ENCODE data around the gene FGF21. TPM values are rescaled to one million over a fixed set of nuclear protein-coding genes. Genes with fewer than 3 reads are reported as not detected.

Gene FGF21
- total and polyA plus RNA-seq, 2 donors (not counting 3 experiments of a cell fraction or from before 2014, with no cell fraction given) = not detected

DNA sequence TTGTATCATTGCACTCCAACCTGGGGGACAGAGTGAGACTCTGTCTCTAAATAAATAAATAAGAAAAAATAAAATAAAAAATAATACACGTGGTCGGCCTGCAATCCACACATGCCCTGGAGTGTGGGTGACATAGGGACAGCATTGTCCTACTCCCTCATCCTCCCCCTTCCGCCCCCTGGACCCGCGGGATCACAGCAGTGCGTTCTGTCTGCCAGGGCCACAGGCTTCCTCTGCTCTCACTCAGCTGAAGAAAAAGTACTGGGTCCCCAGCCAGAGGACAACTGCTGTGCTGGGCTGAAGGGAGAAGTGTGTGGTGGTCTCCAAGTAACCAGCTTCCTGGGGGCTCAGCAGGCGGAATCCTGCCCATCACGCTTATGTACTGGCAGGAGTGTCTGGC, 49.2 kb downstream of the FGF21 start:
- no peak overlapping the region for H3K27ac ChIP-seq (ENCODE audit: insufficient read depth, low read depth, low read length)
- no peak for TF ChIP-seq MYC (IDR thresholded peaks at IDR 0.05; ENCODE audit: low read depth, low read length)
- TF ChIP-seq, protein P1, sequence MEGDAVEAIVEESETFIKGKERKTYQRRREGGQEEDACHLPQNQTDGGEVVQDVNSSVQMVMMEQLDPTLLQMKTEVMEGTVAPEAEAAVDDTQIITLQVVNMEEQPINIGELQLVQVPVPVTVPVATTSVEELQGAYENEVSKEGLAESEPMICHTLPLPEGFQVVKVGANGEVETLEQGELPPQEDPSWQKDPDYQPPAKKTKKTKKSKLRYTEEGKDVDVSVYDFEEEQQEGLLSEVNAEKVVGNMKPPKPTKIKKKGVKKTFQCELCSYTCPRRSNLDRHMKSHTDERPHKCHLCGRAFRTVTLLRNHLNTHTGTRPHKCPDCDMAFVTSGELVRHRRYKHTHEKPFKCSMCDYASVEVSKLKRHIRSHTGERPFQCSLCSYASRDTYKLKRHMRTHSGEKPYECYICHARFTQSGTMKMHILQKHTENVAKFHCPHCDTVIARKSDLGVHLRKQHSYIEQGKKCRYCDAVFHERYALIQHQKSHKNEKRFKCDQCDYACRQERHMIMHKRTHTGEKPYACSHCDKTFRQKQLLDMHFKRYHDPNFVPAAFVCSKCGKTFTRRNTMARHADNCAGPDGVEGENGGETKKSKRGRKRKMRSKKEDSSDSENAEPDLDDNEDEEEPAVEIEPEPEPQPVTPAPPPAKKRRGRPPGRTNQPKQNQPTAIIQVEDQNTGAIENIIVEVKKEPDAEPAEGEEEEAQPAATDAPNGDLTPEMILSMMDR (IDR thresholded peaks at IDR 0.05; ENCODE audit: extremely low read depth in 1 of 2, insufficient read depth in 1 of 2, low read depth in 1 of 2, low read length in 2 of 2) = no peak
- no peak for TF ChIP-seq POLR2AphosphoS5 (IDR thresholded peaks at IDR 0.05; ENCODE audit: insufficient read depth, low read depth, low read length)
- TF ChIP-seq POLR2A (IDR thresholded peaks at IDR 0.05; ENCODE audit: low read depth, low read length) = no peak
- no peak for TF ChIP-seq FOS (IDR thresholded peaks at IDR 0.05; ENCODE audit: borderline replicate concordance, insufficient read depth, low read length)
- no peak for TF ChIP-seq GATA2 (IDR thresholded peaks at IDR 0.05; ENCODE audit: insufficient read depth, insufficient read length, low read depth, low read length)
- TF ChIP-seq JUN (IDR thresholded peaks at IDR 0.05; ENCODE audit: borderline replicate concordance, insufficient read depth, insufficient read length, low read depth) = no peak
- TF ChIP-seq EZH2 (IDR thresholded peaks at IDR 0.05; ENCODE audit: borderline replicate concordance, low read depth, low read length, severe bottlenecking) = no peak
- TF ChIP-seq, protein P2, sequence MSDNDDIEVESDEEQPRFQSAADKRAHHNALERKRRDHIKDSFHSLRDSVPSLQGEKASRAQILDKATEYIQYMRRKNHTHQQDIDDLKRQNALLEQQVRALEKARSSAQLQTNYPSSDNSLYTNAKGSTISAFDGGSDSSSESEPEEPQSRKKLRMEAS (IDR thresholded peaks at IDR 0.05; ENCODE audit: insufficient read depth, insufficient read length) = no peak
- DNase-seq (ENCODE audit: low read depth, low spot score) = no peak
- dilution Hi-C loops (cut with MboI; ENCODE audit: extremely low pct_ligation_motif_present, low sequenced_read_pairs) = no loop called here
- no peak overlapping the region for H2AFZ ChIP-seq (ENCODE audit: low read depth, low read length)
- no peak overlapping the region for H3K9ac ChIP-seq (replicated peaks; ENCODE audit: extremely low read depth, insufficient read depth, low read length)
- intact Hi-C loops (cut with micrococcal nuclease) = no loop called here
- no peak for FAIRE-seq
- H4K20me1 ChIP-seq (replicated peaks; ENCODE audit: control insufficient read depth, extremely low read depth, insufficient read depth, low read length) = no peaks in the 10 kb centered on the region
- H3K36me3 ChIP-seq (ENCODE audit: control insufficient read depth in 2 of 2, extremely low read depth in 1 of 2, insufficient read depth in 2 of 2, low read length in 2 of 2) = no peaks in the 10 kb centered on the region
- H3K4me1 ChIP-seq (ENCODE audit: control insufficient read depth, extremely low read depth, insufficient read depth, low read length) = no peaks in the 10 kb centered on the region
- CTCF ChIA-PET = no interaction called here
- no peak overlapping the region for H3K4me3 ChIP-seq (replicated peaks in 1 of 3; ENCODE audit: insufficient read depth in 1 of 3, low read depth in 1 of 3, low read length in 3 of 3)
- no peaks in the 10 kb centered on the region for H3K9me3 ChIP-seq (replicated peaks; ENCODE audit: control insufficient read depth, insufficient read depth, low read length)
- POLR2A ChIA-PET = no interaction called here
- no peaks in the 10 kb centered on the region for H3K9me1 ChIP-seq (replicated peaks; ENCODE audit: control insufficient read depth, extremely low read depth, insufficient read depth, low read length)
- H3K4me2 ChIP-seq (ENCODE audit: insufficient read depth, low read length) = no peak overlapping the region
- no peaks in the 10 kb centered on the region for H3K79me2 ChIP-seq (ENCODE audit: control insufficient read depth, insufficient read depth, low read length)
- H3K27me3 ChIP-seq (ENCODE audit: control insufficient read depth in 2 of 2, insufficient read depth in 2 of 2, low read length in 2 of 2) = no peaks in the 10 kb centered on the region
- no TSS peak for BruUV-seq (replicated peaks)
